ENCODE data around the gene PRR18.
"Not testable (repeated sequence)": the region's sequence is repeated elsewhere in the genome, so short reads cannot be mapped to it uniquely, and the experiment has no call there.

Gene PRR18

GRCh38 chr6:166308033-166308768, at the start of gene PRR18:
Gene PRR18, minus strand, starts transcription at chr6:166308392. Its CDS starts 250 bp downstream, at chr6:166308142.
- no peak for DNase-seq (ENCODE audit: low read depth in 2 of 2)

- DNase-seq (ENCODE audit: low read depth in 2 of 2): no peak
Measured at GRCh38 chr6:166355552-166355951, 47.4 kb upstream of the PRR18 start.

- no peak for DNase-seq (ENCODE audit: low read depth in 2 of 2)
Measured at GRCh38 chr6:166354965-166355364, 46.8 kb upstream of the PRR18 start.

- no peak for DNase-seq (ENCODE audit: low read depth in 2 of 2)
Measured at GRCh38 chr6:166354143-166354542, 46.0 kb upstream of the PRR18 start.

- DNase-seq (ENCODE audit: low read depth in 2 of 2): no peak
Measured at GRCh38 chr6:166353507-166353906, 45.3 kb upstream of the PRR18 start.

- no peak for DNase-seq (ENCODE audit: low read depth in 2 of 2)
Measured at GRCh38 chr6:166352923-166353322, 44.7 kb upstream of the PRR18 start.

GRCh38 chr6:166351715-166352285, 43.6 kb upstream of the PRR18 start:
- DNase-seq (ENCODE audit: low read depth in 2 of 2): no peak

- no peak for DNase-seq (ENCODE audit: low read depth in 2 of 2)
Measured at GRCh38 chr6:166348305-166348949, 40.2 kb upstream of the PRR18 start.

- no peak for DNase-seq (ENCODE audit: low read depth in 2 of 2)
Measured at GRCh38 chr6:166346965-166347364, 38.8 kb upstream of the PRR18 start.

GRCh38 chr6:166346449-166346848, 38.3 kb upstream of the PRR18 start:
- no peak for DNase-seq (ENCODE audit: low read depth in 2 of 2)

- not testable (repeated sequence) for DNase-seq (ENCODE audit: low read depth in 2 of 2)
Measured at GRCh38 chr6:166345672-166346071, 37.5 kb upstream of the PRR18 start.

GRCh38 chr6:166344921-166345320, 36.7 kb upstream of the PRR18 start:
- DNase-seq (ENCODE audit: low read depth in 2 of 2): not testable (repeated sequence)

- no peak for DNase-seq (ENCODE audit: low read depth in 2 of 2)
Measured at GRCh38 chr6:166344240-166344639, 36.0 kb upstream of the PRR18 start.

- DNase-seq (ENCODE audit: low read depth in 2 of 2): no peak
Measured at GRCh38 chr6:166343150-166343487, 34.9 kb upstream of the PRR18 start.

GRCh38 chr6:166342349-166343149, 34.4 kb upstream of the PRR18 start, which contains the start of gene SFT2D1:
Gene SFT2D1, minus strand, starts transcription at chr6:166342545. Its CDS starts 64 bp downstream, at chr6:166342481.
- peak; percentile 47 to 52 for DNase-seq (ENCODE audit: low read depth in 2 of 2)

- DNase-seq (ENCODE audit: low read depth in 2 of 2): no peak
Measured at GRCh38 chr6:166341977-166342348, 33.8 kb upstream of the PRR18 start.

GRCh38 chr6:166341464-166341863, 33.3 kb upstream of the PRR18 start:
- DNase-seq (ENCODE audit: low read depth in 2 of 2): no peak

GRCh38 chr6:166338854-166339253, 30.7 kb upstream of the PRR18 start:
- no peak for DNase-seq (ENCODE audit: low read depth in 2 of 2)

- no peak for DNase-seq (ENCODE audit: low read depth in 2 of 2)
Measured at GRCh38 chr6:166336847-166337246, 28.7 kb upstream of the PRR18 start.

GRCh38 chr6:166335378-166336302, 27.4 kb upstream of the PRR18 start:
- no peak for DNase-seq (ENCODE audit: low read depth in 2 of 2)

- no peak for DNase-seq (ENCODE audit: low read depth in 2 of 2)
Measured at GRCh38 chr6:166334878-166335277, 26.7 kb upstream of the PRR18 start.

Measured in fibroblast of skin of left quadriceps (primary cell).